HepG2 (cell line): Measurements from ENCODE around the gene SRPK3. TPM values are rescaled to one million over a fixed set of nuclear protein-coding genes. Genes with fewer than 3 reads are reported as not detected.
"Not testable (repeated sequence)": the region's sequence is repeated elsewhere in the genome, so short reads cannot be mapped to it uniquely, and the experiment has no call there.

Experiments used
- ATAC-seq: fragments of 200-7000 bp; cut with Tn5 transposase; 3 replicates; pipeline ENCODE4 v1.9.1; 2020; ENCODE audit warnings: mild to moderate bottlenecking, moderate library complexity
- BruUV-seq: library from RNA; stranded (reverse); fragments of 400-500 nt; replicated peaks from 2 replicates; lab custom pipeline; 2021; lab: Mats Ljungman, UMichigan
- CTCF ChIA-PET: fragments of 300-600 bp; formaldehyde crosslinking; extraction: SDS; loops from one replicate; lab custom pipeline; 2021; ENCODE audit warnings: low total read pairs, inconsistent platforms, low intra/inter-chr PET ratio; lab: Yijun Ruan, JAX
- POLR2A ChIA-PET: fragments of 350-600 bp; sonication (Branson Sonifier 250); formaldehyde crosslinking; loops from one replicate; lab custom pipeline; 2020; ENCODE audit warnings: antibody characterized with exemption, inconsistent platforms; lab: Yijun Ruan, JAX
- DNase-seq: peaks from one replicate; pipeline ENCODE4 v3.0.0-alpha.2; 2015; ENCODE audit warnings: low spot score
- FAIRE-seq: peaks from 3 replicates; lab custom pipeline; 2011; peaks lifted over from hg19 to GRCh38; lab: Jason Lieb, UNC
- H2AFZ ChIP-seq: one replicate; pipeline ENCODE4 v1.6.1; 2011; ENCODE audit warnings: low read length, inconsistent platforms
- H3K27ac ChIP-seq: fragments of 300-600 bp; 3 replicates; pipeline ENCODE4 v1.8.0; 2011; ENCODE audit warnings: mixed run types, mild to moderate bottlenecking, mixed read lengths, low read length, inconsistent platforms; ENCODE audit not compliant: insufficient read depth; ENCODE audit errors: extremely low read length
- H3K27me3 ChIP-seq, 2 experiments: fragments of 200-600 bp in 1 of 2; 2 replicates in 1 of 2; 3 replicates in 1 of 2; pipeline versions ENCODE4 v1.6.0 to v1.8.0; 2011; ENCODE audit warnings: low read length in 2 of 2, mild to moderate bottlenecking in 2 of 2, moderate library complexity in 2 of 2, inconsistent platforms in 1 of 2; ENCODE audit not compliant: insufficient read depth in 2 of 2, control insufficient read depth in 1 of 2
- H3K36me3 ChIP-seq, 2 experiments: fragments of 200-600 bp in 1 of 2; replicated peaks in 1 of 2; 2 replicates in 1 of 2; 3 replicates in 1 of 2; pipeline versions ENCODE4 v1.5.1 to v1.8.0; 2011; ENCODE audit warnings: low read length in 2 of 2, inconsistent platforms in 1 of 2; ENCODE audit not compliant: insufficient read depth in 2 of 2, control insufficient read depth in 1 of 2
- H3K4me1 ChIP-seq: 2 replicates; pipeline ENCODE4 v1.5.1; 2012; ENCODE audit warnings: low read length, inconsistent platforms; ENCODE audit not compliant: insufficient read depth
- H3K4me2 ChIP-seq: 2 replicates; pipeline ENCODE4 v1.6.0; 2011; ENCODE audit warnings: low read depth, low read length, inconsistent platforms
- H3K4me3 ChIP-seq, 3 experiments: fragments of 200-600 bp in 1 of 3; sonication (generic), shearing (Covaris generic) in 1 of 3; replicated peaks in 1 of 3; 2 replicates each; pipeline ENCODE4 v1.5.1; 2011 to 2016; ENCODE audit warnings: low read length in 3 of 3, inconsistent platforms in 2 of 3, low read depth in 2 of 3, mild to moderate bottlenecking in 2 of 3, control low read depth in 1 of 3, mixed read lengths in 1 of 3; ENCODE audit not compliant: insufficient read depth in 1 of 3
- H3K79me2 ChIP-seq: one replicate; pipeline ENCODE4 v1.6.1; 2011; ENCODE audit warnings: low read length, inconsistent platforms; ENCODE audit not compliant: insufficient read depth
- H3K9ac ChIP-seq: 2 replicates; pipeline ENCODE4 v1.6.0; 2011; ENCODE audit warnings: mild to moderate bottlenecking, low read depth, low read length, inconsistent platforms; ENCODE audit not compliant: insufficient read depth
- H3K9me3 ChIP-seq: 2 replicates; pipeline ENCODE4 v1.5.1; 2012; ENCODE audit warnings: mild to moderate bottlenecking, low read length
- H4K20me1 ChIP-seq: 2 replicates; pipeline ENCODE4 v1.6.0; 2011; ENCODE audit warnings: inconsistent platforms, mild to moderate bottlenecking, low read length, moderate library complexity; ENCODE audit not compliant: insufficient read depth
- EHMT2 ChIP-seq: fragments of 200-600 bp; sonication (generic); IDR thresholded peaks from 2 replicates; pipeline ENCODE4 v1.7.0; 2017; ENCODE audit warnings: antibody characterized with exemption, low read depth, low read length, borderline replicate concordance
- MIXL1 ChIP-seq: IDR thresholded peaks from 2 replicates; pipeline ENCODE4 v1.6.1; 2016
- SMYD3 ChIP-seq: sonication (generic); formaldehyde crosslinking; IDR thresholded peaks from 2 replicates; pipeline ENCODE4 v1.8.1; 2023; ENCODE audit warnings: mild to moderate bottlenecking, missing genetic modification reagents
- SRY ChIP-seq: sonication (generic); formaldehyde crosslinking; IDR thresholded peaks from 2 replicates; pipeline ENCODE4 v1.8.0; 2022; ENCODE audit warnings: mild to moderate bottlenecking, missing genetic modification reagents
- ZNF720 ChIP-seq: sonication (generic); formaldehyde crosslinking; IDR thresholded peaks from 2 replicates; pipeline ENCODE4 v1.4.0; 2020; ENCODE audit warnings: missing genetic modification reagents
- ZNF772 ChIP-seq: sonication (generic); formaldehyde crosslinking; IDR thresholded peaks from 2 replicates; pipeline ENCODE4 v1.5.0; 2020; ENCODE audit warnings: mild to moderate bottlenecking, missing genetic modification reagents
- ZNF839 ChIP-seq: sonication (generic); formaldehyde crosslinking; IDR thresholded peaks from 2 replicates; pipeline ENCODE4 v1.4.0; 2020; ENCODE audit warnings: missing genetic modification reagents, mild to moderate bottlenecking, borderline replicate concordance
- WGBS: methylation state at CpG from one replicate; pipeline ENCODE4 v1.1.6; 2017; ENCODE audit warnings: low lambda C conversion rate; 5-methylcytosine and 5-hydroxymethylcytosine counted together
- in situ Hi-C: cut with HindIII; loops from 2 replicates; pipeline ENCODE4 v1.10.0; 2017; ENCODE audit warnings: low pct_unique_long_range_greater_than_20kb; ENCODE audit not compliant: extremely low pct_ligation_motif_present
- intact Hi-C: fragments of 100-400 bp; cut with micrococcal nuclease; formaldehyde crosslinking; loops from one replicate; pipeline ENCODE4 v1.10.0; 2022; ENCODE audit not compliant: unreplicated experiment
- polyA plus RNA-seq, 8 experiments: library from polyadenylated mRNA; depleted of rRNA in 3 of 8; stranded (reverse) in 7 of 8; unstranded in 1 of 8; fragments of >200 nt; fragmentation: Illumina TruSeq in 4 of 8; extraction: Trizol in 4 of 8; gene quantifications; 2 replicates each; pipeline versions ENCODE4 v1.2.1 to v1.2.3, GENCODE V29; 2011 to 2016; ENCODE audit warnings: low read depth in 4 of 8, missing spikeins in 1 of 8, mixed read lengths in 1 of 8; ENCODE audit not compliant: insufficient read depth in 1 of 8
- total RNA-seq, 5 experiments: library from RNA; depleted of rRNA; stranded (reverse); fragments of >200 nt; fragmentation: Illumina TruSeq; extraction: Trizol; gene quantifications; 2 replicates each; pipeline ENCODE4 v1.2.3, GENCODE V29; 2016; ENCODE audit warnings: low read depth in 1 of 5
- TF ChIP-seq, protein P1 (sequence below): IDR thresholded peaks from 2 replicates; pipeline ENCODE4 v1.6.1; 2012; ENCODE audit warnings: inconsistent platforms
- TF ChIP-seq, protein P2 (sequence below): sonication (generic); formaldehyde crosslinking; IDR thresholded peaks from 2 replicates; pipeline ENCODE4 v1.4.0; 2020; ENCODE audit warnings: missing genetic modification reagents, mild to moderate bottlenecking, borderline replicate concordance
- TF ChIP-seq, protein P3 (sequence below): sonication (generic); formaldehyde crosslinking; IDR thresholded peaks from 2 replicates; pipeline ENCODE4 v1.5.1; 2020; ENCODE audit warnings: mild to moderate bottlenecking, missing genetic modification reagents, moderate library complexity

SRPK3 gene
- total and polyA plus RNA-seq, 2 of the 13 experiments (the other 11 are each of a cell fraction or from before 2014, with no cell fraction given) = 0.22 to 0.30 TPM

DNA sequence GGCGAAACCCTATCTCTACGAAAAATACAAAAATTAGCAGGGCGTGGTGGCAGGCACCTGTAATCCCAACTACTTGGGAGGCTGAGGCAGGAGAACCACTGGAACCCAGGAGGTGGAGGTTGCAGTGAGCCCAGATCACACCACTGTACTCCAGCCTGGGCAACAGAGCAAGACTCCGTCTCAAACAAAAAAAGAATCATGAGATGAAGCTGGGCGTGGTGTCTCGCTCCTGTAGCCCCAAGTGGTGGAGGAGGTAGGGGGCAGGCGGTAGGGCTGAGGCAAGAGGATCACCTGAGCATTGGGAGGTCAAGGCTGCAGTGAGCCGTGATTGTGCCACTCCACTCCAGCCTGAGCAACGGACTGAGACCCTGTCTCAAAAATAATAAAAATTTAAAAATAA lies 37.2 kb downstream of the SRPK3 start:
- DNase-seq, intact Hi-C loops, CTCF ChIA-PET, H3K9ac ChIP-seq, in situ Hi-C loops, H3K4me1 ChIP-seq, ATAC-seq, H2AFZ ChIP-seq, H3K79me2 ChIP-seq, POLR2A ChIA-PET, H3K36me3 ChIP-seq, BruUV-seq, H3K4me3 ChIP-seq, H4K20me1 ChIP-seq, FAIRE-seq, H3K27ac ChIP-seq, H3K9me3 ChIP-seq, H3K4me2 ChIP-seq: not testable (repeated sequence)
- H3K27me3 ChIP-seq = peaks cover 3 to 20% of the 10 kb centered on the region in 2 experiments; a peak in 4 of 5 replicates
- 10% methylated on average over 6 of the region's 9 CpGs for WGBS

DNA sequence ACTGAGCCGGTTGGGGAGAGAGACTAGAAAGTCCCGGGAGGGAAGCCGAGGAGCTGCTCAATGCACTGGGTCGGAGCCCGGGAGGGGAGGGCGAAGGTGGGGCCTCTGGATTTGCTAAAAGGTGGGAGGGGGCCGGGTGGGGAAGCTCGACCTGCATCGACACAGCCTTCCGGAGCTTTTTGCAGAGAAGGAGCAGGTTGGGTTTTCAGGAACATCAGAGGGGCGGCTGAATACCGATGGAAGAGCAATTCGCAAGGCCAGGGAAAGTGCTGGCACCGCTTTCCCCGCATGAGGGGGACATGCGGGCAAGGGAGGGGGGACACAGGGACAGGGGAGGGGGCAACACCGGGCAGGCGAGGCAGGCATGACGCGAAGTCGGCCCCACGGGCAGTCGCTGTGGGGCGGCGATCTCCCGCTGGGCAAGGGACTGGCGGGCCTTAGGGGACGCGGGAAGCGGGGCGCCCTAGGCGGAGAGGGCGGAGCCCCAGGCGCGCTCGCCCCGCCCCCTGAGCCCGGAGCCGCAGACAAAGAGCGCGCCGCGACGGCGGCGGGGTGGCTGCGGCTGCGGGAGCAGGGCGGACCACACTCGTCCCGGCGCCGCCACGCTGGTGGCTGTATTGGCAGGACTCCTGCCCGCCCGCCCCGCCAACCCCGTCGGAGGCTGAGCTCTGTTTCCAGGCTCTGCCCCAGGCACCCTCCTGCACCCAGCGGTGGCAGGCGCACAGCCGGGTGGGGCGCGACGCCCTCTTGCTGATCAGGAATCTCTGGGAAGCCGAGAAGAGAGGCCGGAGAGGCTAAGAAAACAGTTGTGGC lies 37.9 kb downstream of the SRPK3 start:
- CTCF ChIA-PET = no interaction called here
- DNase-seq (no peak), ATAC-seq (peak; percentile 83), FAIRE-seq (no peak)
- Histone ChIP-seq H3K9me3 (no peaks in the 10 kb centered on the region), H2AFZ (no peak overlapping the region), H3K79me2 (no peaks in the 10 kb centered on the region), H3K36me3 (no peaks in the 10 kb centered on the region), H3K4me2 (peak overlapping the region; percentile 62), H3K27me3 (peaks cover 4 to 22% of the 10 kb centered on the region in 2 experiments; a peak in 4 of 5 replicates), H3K9ac (no peak overlapping the region), H3K4me1 (0 out of 2 replicates have a peak, but pooled peaks cover 6% of the 10 kb centered on the region), H3K4me3 (peak overlapping the region in 2 of 3 experiments; percentile 31 to 55; a peak in 3 of 6 replicates), H4K20me1 (no peaks in the 10 kb centered on the region), H3K27ac (no peak overlapping the region)
- in situ Hi-C loops = no loop called here
- intact Hi-C loops = no loop called here
- BruUV-seq = no TSS peak
- WGBS = 8% methylated on average over 10 of the region's 67 CpGs
- POLR2A ChIA-PET = no interaction called here
- TF ChIP-seq MIXL1 (CRISPR knock-in tag) = no peak
- TF ChIP-seq EHMT2 = no peak
- no peak for TF ChIP-seq ZNF720
- TF ChIP-seq, protein P1, sequence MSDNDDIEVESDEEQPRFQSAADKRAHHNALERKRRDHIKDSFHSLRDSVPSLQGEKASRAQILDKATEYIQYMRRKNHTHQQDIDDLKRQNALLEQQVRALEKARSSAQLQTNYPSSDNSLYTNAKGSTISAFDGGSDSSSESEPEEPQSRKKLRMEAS = no peak
- no peak for TF ChIP-seq SMYD3 (CRISPR knock-in tag)
- no peak for TF ChIP-seq ZNF839 (CRISPR knock-in tag)
- TF ChIP-seq, protein P2, sequence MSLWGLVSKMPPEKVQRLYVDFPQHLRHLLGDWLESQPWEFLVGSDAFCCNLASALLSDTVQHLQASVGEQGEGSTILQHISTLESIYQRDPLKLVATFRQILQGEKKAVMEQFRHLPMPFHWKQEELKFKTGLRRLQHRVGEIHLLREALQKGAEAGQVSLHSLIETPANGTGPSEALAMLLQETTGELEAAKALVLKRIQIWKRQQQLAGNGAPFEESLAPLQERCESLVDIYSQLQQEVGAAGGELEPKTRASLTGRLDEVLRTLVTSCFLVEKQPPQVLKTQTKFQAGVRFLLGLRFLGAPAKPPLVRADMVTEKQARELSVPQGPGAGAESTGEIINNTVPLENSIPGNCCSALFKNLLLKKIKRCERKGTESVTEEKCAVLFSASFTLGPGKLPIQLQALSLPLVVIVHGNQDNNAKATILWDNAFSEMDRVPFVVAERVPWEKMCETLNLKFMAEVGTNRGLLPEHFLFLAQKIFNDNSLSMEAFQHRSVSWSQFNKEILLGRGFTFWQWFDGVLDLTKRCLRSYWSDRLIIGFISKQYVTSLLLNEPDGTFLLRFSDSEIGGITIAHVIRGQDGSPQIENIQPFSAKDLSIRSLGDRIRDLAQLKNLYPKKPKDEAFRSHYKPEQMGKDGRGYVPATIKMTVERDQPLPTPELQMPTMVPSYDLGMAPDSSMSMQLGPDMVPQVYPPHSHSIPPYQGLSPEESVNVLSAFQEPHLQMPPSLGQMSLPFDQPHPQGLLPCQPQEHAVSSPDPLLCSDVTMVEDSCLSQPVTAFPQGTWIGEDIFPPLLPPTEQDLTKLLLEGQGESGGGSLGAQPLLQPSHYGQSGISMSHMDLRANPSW (CRISPR knock-in tag) = no peak
- TF ChIP-seq, protein P3, sequence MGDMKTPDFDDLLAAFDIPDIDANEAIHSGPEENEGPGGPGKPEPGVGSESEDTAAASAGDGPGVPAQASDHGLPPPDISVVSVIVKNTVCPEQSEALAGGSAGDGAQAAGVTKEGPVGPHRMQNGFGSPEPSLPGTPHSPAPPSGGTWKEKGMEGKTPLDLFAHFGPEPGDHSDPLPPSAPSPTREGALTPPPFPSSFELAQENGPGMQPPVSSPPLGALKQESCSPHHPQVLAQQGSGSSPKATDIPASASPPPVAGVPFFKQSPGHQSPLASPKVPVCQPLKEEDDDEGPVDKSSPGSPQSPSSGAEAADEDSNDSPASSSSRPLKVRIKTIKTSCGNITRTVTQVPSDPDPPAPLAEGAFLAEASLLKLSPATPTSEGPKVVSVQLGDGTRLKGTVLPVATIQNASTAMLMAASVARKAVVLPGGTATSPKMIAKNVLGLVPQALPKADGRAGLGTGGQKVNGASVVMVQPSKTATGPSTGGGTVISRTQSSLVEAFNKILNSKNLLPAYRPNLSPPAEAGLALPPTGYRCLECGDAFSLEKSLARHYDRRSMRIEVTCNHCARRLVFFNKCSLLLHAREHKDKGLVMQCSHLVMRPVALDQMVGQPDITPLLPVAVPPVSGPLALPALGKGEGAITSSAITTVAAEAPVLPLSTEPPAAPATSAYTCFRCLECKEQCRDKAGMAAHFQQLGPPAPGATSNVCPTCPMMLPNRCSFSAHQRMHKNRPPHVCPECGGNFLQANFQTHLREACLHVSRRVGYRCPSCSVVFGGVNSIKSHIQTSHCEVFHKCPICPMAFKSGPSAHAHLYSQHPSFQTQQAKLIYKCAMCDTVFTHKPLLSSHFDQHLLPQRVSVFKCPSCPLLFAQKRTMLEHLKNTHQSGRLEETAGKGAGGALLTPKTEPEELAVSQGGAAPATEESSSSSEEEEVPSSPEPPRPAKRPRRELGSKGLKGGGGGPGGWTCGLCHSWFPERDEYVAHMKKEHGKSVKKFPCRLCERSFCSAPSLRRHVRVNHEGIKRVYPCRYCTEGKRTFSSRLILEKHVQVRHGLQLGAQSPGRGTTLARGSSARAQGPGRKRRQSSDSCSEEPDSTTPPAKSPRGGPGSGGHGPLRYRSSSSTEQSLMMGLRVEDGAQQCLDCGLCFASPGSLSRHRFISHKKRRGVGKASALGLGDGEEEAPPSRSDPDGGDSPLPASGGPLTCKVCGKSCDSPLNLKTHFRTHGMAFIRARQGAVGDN (CRISPR knock-in tag) = peak; percentile 50
- no peak for TF ChIP-seq SRY (CRISPR knock-in tag)
- no peak for TF ChIP-seq ZNF772 (CRISPR knock-in tag)
